Measurements from ENCODE around the gene CSNK1G3. TPM values are rescaled to one million over a fixed set of nuclear protein-coding genes. Genes with fewer than 3 reads are reported as not detected.

Gene CSNK1G3
- total RNA-seq, 1 donor from 2014 or later = 39.0 TPM

DNA sequence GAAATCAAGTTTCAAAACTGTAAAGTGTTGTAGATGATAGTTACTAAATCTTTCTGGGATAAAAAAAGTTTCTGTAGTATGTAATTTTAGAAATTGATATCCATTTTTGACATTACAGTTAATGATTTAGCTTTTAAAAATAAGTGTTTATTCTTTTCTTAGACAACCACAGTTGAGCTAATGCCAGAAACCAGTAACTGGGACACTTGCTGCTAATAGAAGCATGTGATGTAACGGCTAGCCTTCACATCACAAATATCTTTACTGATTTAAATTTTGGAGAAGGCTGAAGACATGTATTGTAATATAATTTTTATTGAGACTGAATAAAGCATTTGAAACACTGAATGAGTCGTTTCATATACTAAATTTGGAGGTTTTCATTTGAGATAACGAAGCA is 18.8 kb downstream of the CSNK1G3 start:
- no peak overlapping the region for H3K27ac Mint-ChIP-seq (ENCODE audit: unreplicated experiment)

GRCh38 chr5:123535648-123536047 is 23.7 kb downstream of the CSNK1G3 start:
- no peaks in the 10 kb centered on the region for H3K27me3 Mint-ChIP-seq (ENCODE audit: unreplicated experiment)
- H3K9me3 Mint-ChIP-seq (ENCODE audit: unreplicated experiment) = no peaks in the 10 kb centered on the region
- no peak overlapping the region for H3K4me3 Mint-ChIP-seq (ENCODE audit: unreplicated experiment)
- H3K27ac Mint-ChIP-seq (ENCODE audit: unreplicated experiment) = no peak overlapping the region
- H3K4me1 Mint-ChIP-seq (ENCODE audit: unreplicated experiment) = peaks cover 6% of the 10 kb centered on the region
- TF ChIP-seq, protein P1, sequence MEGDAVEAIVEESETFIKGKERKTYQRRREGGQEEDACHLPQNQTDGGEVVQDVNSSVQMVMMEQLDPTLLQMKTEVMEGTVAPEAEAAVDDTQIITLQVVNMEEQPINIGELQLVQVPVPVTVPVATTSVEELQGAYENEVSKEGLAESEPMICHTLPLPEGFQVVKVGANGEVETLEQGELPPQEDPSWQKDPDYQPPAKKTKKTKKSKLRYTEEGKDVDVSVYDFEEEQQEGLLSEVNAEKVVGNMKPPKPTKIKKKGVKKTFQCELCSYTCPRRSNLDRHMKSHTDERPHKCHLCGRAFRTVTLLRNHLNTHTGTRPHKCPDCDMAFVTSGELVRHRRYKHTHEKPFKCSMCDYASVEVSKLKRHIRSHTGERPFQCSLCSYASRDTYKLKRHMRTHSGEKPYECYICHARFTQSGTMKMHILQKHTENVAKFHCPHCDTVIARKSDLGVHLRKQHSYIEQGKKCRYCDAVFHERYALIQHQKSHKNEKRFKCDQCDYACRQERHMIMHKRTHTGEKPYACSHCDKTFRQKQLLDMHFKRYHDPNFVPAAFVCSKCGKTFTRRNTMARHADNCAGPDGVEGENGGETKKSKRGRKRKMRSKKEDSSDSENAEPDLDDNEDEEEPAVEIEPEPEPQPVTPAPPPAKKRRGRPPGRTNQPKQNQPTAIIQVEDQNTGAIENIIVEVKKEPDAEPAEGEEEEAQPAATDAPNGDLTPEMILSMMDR (IDR thresholded peaks at IDR 0.05) = no peak
- DNase-seq (ENCODE audit: extremely low spot score, unreplicated experiment) = no peak
- no peaks in the 10 kb centered on the region for H3K36me3 Mint-ChIP-seq (ENCODE audit: unreplicated experiment)

More for the DNA sequence above, 18.8 kb downstream of the CSNK1G3 start:
- H3K4me3 Mint-ChIP-seq (ENCODE audit: unreplicated experiment) = no peak overlapping the region
- H3K36me3 Mint-ChIP-seq (ENCODE audit: unreplicated experiment) = no peaks in the 10 kb centered on the region
- no peak for DNase-seq (ENCODE audit: extremely low spot score, unreplicated experiment)
- TF ChIP-seq, protein P1 (IDR thresholded peaks at IDR 0.05) = no peak
- no peaks in the 10 kb centered on the region for H3K9me3 Mint-ChIP-seq (ENCODE audit: unreplicated experiment)
- no peaks in the 10 kb centered on the region for H3K27me3 Mint-ChIP-seq (ENCODE audit: unreplicated experiment)
- peaks cover 9% of the 10 kb centered on the region for H3K4me1 Mint-ChIP-seq (ENCODE audit: unreplicated experiment)

DNA sequence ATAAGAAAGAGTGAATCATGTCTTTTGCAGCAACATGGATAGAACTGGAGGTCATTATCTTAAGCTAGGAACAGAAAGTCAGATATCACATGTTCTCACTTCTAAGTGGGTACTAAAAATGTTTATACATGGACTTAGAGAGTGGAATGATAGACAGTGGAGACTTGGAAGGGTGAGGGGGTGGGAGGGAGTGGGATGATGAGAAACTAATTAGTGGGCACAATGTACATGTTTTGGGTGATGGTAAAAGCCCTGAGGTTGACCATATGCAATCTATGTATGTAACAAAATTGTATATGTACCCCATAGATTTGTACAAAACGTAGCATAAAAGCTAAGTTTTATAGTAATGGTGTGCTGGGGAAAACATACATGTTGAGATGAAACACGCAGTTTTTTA is 25.3 kb downstream of the CSNK1G3 start:
- no peak overlapping the region for H3K27ac Mint-ChIP-seq (ENCODE audit: unreplicated experiment)
- DNase-seq (ENCODE audit: extremely low spot score, unreplicated experiment) = no peak
- H3K4me3 Mint-ChIP-seq (ENCODE audit: unreplicated experiment) = no peak overlapping the region
- no peaks in the 10 kb centered on the region for H3K27me3 Mint-ChIP-seq (ENCODE audit: unreplicated experiment)
- H3K9me3 Mint-ChIP-seq (ENCODE audit: unreplicated experiment) = no peaks in the 10 kb centered on the region
- H3K4me1 Mint-ChIP-seq (ENCODE audit: unreplicated experiment) = peaks cover 3% of the 10 kb centered on the region
- TF ChIP-seq, protein P1 (IDR thresholded peaks at IDR 0.05) = no peak
- no peaks in the 10 kb centered on the region for H3K36me3 Mint-ChIP-seq (ENCODE audit: unreplicated experiment)

- H3K27ac Mint-ChIP-seq (ENCODE audit: unreplicated experiment) = no peak overlapping the region
- no peak for DNase-seq (ENCODE audit: extremely low spot score, unreplicated experiment)
- no peaks in the 10 kb centered on the region for H3K9me3 Mint-ChIP-seq (ENCODE audit: unreplicated experiment)
- no peaks in the 10 kb centered on the region for H3K27me3 Mint-ChIP-seq (ENCODE audit: unreplicated experiment)
- H3K4me3 Mint-ChIP-seq (ENCODE audit: unreplicated experiment) = no peak overlapping the region
- TF ChIP-seq, protein P1 (IDR thresholded peaks at IDR 0.05) = no peak
- peaks cover 5% of the 10 kb centered on the region for H3K4me1 Mint-ChIP-seq (ENCODE audit: unreplicated experiment)
- no peaks in the 10 kb centered on the region for H3K36me3 Mint-ChIP-seq (ENCODE audit: unreplicated experiment)
Measured at GRCh38 chr5:123537845-123538244, 25.9 kb downstream of the CSNK1G3 start.

- TF ChIP-seq, protein P1 (IDR thresholded peaks at IDR 0.05) = no peak
- DNase-seq (ENCODE audit: extremely low spot score, unreplicated experiment) = no peak
- H3K27me3 Mint-ChIP-seq (ENCODE audit: unreplicated experiment) = no peaks in the 10 kb centered on the region
- no peak overlapping the region for H3K4me3 Mint-ChIP-seq (ENCODE audit: unreplicated experiment)
- H3K36me3 Mint-ChIP-seq (ENCODE audit: unreplicated experiment) = no peaks in the 10 kb centered on the region
- no peak overlapping the region for H3K27ac Mint-ChIP-seq (ENCODE audit: unreplicated experiment)
- peaks cover 5% of the 10 kb centered on the region for H3K4me1 Mint-ChIP-seq (ENCODE audit: unreplicated experiment)
- H3K9me3 Mint-ChIP-seq (ENCODE audit: unreplicated experiment) = no peaks in the 10 kb centered on the region
Measured at GRCh38 chr5:123538670-123539459, 26.9 kb downstream of the CSNK1G3 start.
